ENCODE results near the gene SIDT2.

GRCh38 chr11:117230999-117231841, 52.7 kb downstream of the SIDT2 start:
- TF ChIP-seq CTCF (conservative IDR thresholded peaks at IDR 0.05; ENCODE audit: low read depth, low read length): no peak
- no peak for TF ChIP-seq RAD21 (IDR thresholded peaks at IDR 0.05; ENCODE audit: low read length)
- no peak for TF ChIP-seq POLR2A (IDR thresholded peaks at IDR 0.05; ENCODE audit: low read depth, low read length)
- TF ChIP-seq MXI1 (IDR thresholded peaks at IDR 0.05; ENCODE audit: borderline replicate concordance, low read depth, low read length): no peak
- no peak for TF ChIP-seq RFX5 (IDR thresholded peaks at IDR 0.05; ENCODE audit: low read depth, low read length)
- TF ChIP-seq MAFK (IDR thresholded peaks at IDR 0.05; ENCODE audit: low read depth, low read length): no peak
- no peak for TF ChIP-seq USF2 (IDR thresholded peaks at IDR 0.05; ENCODE audit: low read depth, low read length)
- TF ChIP-seq BHLHE40 (IDR thresholded peaks at IDR 0.05; ENCODE audit: low read depth, low read length): no peak
- TF ChIP-seq CHD1 (IDR thresholded peaks at IDR 0.05; ENCODE audit: low read depth, low read length): no peak
- TF ChIP-seq MAZ (IDR thresholded peaks at IDR 0.05; ENCODE audit: borderline replicate concordance, low read depth, low read length): no peak
- no peak for TF ChIP-seq RCOR1 (IDR thresholded peaks at IDR 0.05; ENCODE audit: insufficient replicate concordance, low read length)
